Sigmoid colon (tissue), 7 donors: ENCODE results near the gene CLPSL2. TPM values are rescaled to one million over a fixed set of nuclear protein-coding genes. Genes with fewer than 3 reads are reported as not detected.
A peak's percentile ranks its signal among the peaks of the same experiment; 100 is the strongest.

ENCODE experiments used
- DNase-seq: peaks from one replicate; pipeline ENCODE4 v3.0.0-alpha.2; 2019
- H3K27ac ChIP-seq, 4 donors: fragments of 200-600 bp; sonication (generic); one replicate each; pipeline ENCODE4 v1.5.1; 2016 to 2019; ENCODE audit warnings: mild to moderate bottlenecking in 1 of 4
- H3K27me3 ChIP-seq, 3 donors: fragments of 200-600 bp; sonication (generic); one replicate each; pipeline ENCODE4 v1.5.1; 2019; ENCODE audit warnings: mild to moderate bottlenecking in 1 of 3
- H3K36me3 ChIP-seq, 4 donors: fragments of 200-600 bp; sonication (generic); one replicate each; pipeline ENCODE4 v1.5.1; 2016 to 2019
- H3K4me1 ChIP-seq, 4 donors: fragments of 200-600 bp; sonication (generic); one replicate each; pipeline ENCODE4 v1.5.1; 2017 to 2019
- H3K4me3 ChIP-seq, 4 donors: fragments of 200-600 bp; sonication (generic); one replicate each; pipeline ENCODE4 v1.5.1; 2017 to 2019; ENCODE audit warnings: mild to moderate bottlenecking in 2 of 4, moderate library complexity in 1 of 4
- H3K9me3 ChIP-seq, 4 donors: fragments of 200-600 bp in 3 of 4; sonication (generic) in 3 of 4; one replicate each; pipeline versions ENCODE4 v1.5.1 to v1.6.1; 2013 to 2019
- EP300 ChIP-seq, 4 donors: sonication (generic); formaldehyde crosslinking; IDR thresholded peaks; one replicate each; pipeline ENCODE4 v1.6.1; 2017; ENCODE audit warnings: antibody characterized with exemption in 4 of 4
- POLR2A ChIP-seq, 2 donors: fragments of 450-650 bp; IDR thresholded peaks; one replicate each; pipeline ENCODE4 v1.6.1; 2016; ENCODE audit warnings: antibody characterized with exemption in 2 of 2, mild to moderate bottlenecking in 2 of 2, moderate library complexity in 2 of 2
- POLR2AphosphoS5 ChIP-seq, 4 donors: sonication (generic); formaldehyde crosslinking; IDR thresholded peaks; one replicate each; pipeline ENCODE4 v1.6.1; 2017; ENCODE audit warnings: antibody characterized with exemption in 4 of 4
- whole genome bisulfite sequencing, 2 donors: extraction: QIAGEN DNeasy Blood & Tissue Kit; methylation state at CpG; one replicate each; pipeline ENCODE4 v1.1.7; 2013; 5-methylcytosine and 5-hydroxymethylcytosine counted together
- intact Hi-C: fragments of 100-400 bp; cut with DNase I; formaldehyde crosslinking; loops from one replicate; pipeline ENCODE4 v1.15.1; 2023
- polyA plus RNA-seq, 3 donors: library from polyadenylated mRNA; stranded (reverse); fragments of 200-250 nt; gene quantifications; one replicate each; pipeline ENCODE4 v1.2.3, GENCODE V29; 2013
- total RNA-seq, 4 donors: library from RNA; depleted of rRNA; stranded (reverse); fragments of >200 nt; gene quantifications; one replicate each; pipeline ENCODE4 v1.1.0, GENCODE V29; 2016
- TF ChIP-seq, protein P1 (sequence below), 4 experiments: fragments of 450-650 bp in 3 of 4; fragments of 200-600 bp in 1 of 4; IDR thresholded peaks; one replicate each; pipeline ENCODE4 v1.5.1; 2016 to 2019; ENCODE audit warnings: antibody characterized with exemption in 4 of 4, mild to moderate bottlenecking in 3 of 4, moderate library complexity in 2 of 4
- donor health status: healthy with polysubstance abuse.
- donor health status: Bipolar disorder and iron deficiency.
- donor health status: healthy.

CLPSL2 gene
- total and polyA plus RNA-seq, 7 donors = not detected

DNA sequence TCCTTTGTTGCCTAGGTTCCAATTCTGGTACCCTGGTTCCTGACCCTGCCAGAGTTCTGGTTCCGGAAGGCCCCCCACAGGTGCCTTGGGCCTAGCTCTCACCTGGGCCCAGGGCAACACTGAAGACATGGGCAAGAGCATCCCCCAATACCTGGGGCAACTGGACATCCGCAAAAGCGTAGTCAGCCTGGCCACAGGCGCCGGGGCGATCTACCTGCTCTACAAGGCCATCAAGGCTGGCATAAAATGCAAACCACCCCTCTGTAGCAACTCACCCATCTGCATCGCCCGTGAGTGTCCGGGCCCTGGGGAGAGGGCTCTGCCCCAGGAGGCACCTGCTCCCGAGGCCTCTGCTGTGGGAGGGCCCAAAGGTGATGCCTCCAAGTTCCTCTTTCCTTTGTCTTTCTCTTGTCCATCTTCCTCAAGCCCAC is 39.4 kb upstream of the CLPSL2 start, which contains the start of gene ARMC12:
ARMC12 (plus strand) TSS at position 51 of the 431 bp plus-strand sequence; CDS start at position 128, 77 bp downstream.
- no peaks in the 10 kb centered on the region for H3K27me3 ChIP-seq
- H3K9me3 ChIP-seq = no peaks in the 10 kb centered on the region
- intact Hi-C loops = loop anchor here (1.0 kb wide), 2 partner anchors 153 to 215 kb away; no protein-coding TSS in a partner anchor
- peaks cover 5 to 46% (median 37%) of the 10 kb centered on the region in 4 donors for H3K4me1 ChIP-seq
- DNase-seq = peak; percentile 70
- 91 to 93% methylated on average over 10 of the region's 10 CpGs for WGBS, 2 donors
- H3K27ac ChIP-seq = peak within 1 kb of the TSS in 2 of 4 donors; percentile 100
- TF ChIP-seq POLR2AphosphoS5 (IDR thresholded peaks at IDR 0.05) (no peak), EP300 (IDR thresholded peaks at IDR 0.05) (no peak), POLR2A (IDR thresholded peaks at IDR 0.05) (no peak)
- TF ChIP-seq, protein P1, sequence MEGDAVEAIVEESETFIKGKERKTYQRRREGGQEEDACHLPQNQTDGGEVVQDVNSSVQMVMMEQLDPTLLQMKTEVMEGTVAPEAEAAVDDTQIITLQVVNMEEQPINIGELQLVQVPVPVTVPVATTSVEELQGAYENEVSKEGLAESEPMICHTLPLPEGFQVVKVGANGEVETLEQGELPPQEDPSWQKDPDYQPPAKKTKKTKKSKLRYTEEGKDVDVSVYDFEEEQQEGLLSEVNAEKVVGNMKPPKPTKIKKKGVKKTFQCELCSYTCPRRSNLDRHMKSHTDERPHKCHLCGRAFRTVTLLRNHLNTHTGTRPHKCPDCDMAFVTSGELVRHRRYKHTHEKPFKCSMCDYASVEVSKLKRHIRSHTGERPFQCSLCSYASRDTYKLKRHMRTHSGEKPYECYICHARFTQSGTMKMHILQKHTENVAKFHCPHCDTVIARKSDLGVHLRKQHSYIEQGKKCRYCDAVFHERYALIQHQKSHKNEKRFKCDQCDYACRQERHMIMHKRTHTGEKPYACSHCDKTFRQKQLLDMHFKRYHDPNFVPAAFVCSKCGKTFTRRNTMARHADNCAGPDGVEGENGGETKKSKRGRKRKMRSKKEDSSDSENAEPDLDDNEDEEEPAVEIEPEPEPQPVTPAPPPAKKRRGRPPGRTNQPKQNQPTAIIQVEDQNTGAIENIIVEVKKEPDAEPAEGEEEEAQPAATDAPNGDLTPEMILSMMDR (IDR thresholded peaks at IDR 0.05) = no peak
- H3K36me3 ChIP-seq = no peaks in the 10 kb centered on the region
- no peak within 1 kb of the TSS for H3K4me3 ChIP-seq

DNA sequence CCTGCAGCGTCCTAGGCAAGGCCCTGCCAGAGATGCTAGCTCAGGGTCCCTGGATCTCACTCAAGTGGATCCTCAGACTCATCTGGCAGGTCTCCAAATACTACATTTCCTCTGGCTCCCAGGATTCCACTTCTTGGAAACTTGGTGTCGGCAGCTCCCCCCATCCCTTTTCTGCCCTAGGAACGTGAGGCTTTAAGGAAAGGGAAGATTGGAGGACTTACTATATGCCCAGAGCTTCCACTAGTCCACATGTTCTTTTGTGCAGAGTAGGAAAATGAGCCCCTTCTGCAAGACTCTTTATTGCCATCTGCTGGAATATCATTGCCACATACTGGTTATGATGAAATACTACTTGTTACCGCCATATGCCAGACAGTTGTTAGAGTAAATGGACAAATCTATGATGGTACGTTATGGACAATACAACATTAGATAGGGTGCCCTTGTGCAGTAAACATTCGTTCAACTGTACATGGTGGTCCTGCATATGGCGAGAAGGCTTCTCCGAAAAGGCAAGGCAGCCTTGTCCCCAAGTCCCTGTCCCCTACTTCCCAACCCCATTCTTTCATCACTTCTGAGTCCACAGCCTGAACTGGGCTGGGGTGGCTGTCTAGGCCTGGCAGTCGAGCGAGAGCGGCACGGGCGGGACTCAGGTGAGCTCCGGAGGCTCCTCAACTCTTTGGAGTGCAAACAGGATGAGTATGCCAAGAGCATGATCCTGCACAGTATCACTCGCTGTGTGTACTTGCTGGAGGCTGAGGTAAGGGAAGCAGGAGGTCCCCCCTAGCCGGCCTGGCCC is 38.8 kb upstream of the CLPSL2 start:
- Histone ChIP-seq H3K4me3 (no peak overlapping the region), H3K36me3 (no peaks in the 10 kb centered on the region), H3K9me3 (no peaks in the 10 kb centered on the region), H3K27ac (peak overlapping the region in 1 of 4 donors; percentile 19), H3K4me1 (peaks cover 3 to 40% (median 32%) of the 10 kb centered on the region in 4 donors), H3K27me3 (no peaks in the 10 kb centered on the region)
- 60 to 66% methylated on average over 16 of the region's 16 CpGs for WGBS, 2 donors
- intact Hi-C loops = loop anchor here (1.0 kb wide), 1 partner anchor 215 kb away; no protein-coding TSS in a partner anchor
- DNase-seq = no peak
- TF ChIP-seq EP300 (IDR thresholded peaks at IDR 0.05) = no peak
- TF ChIP-seq POLR2A (IDR thresholded peaks at IDR 0.05) = no peak
- TF ChIP-seq POLR2AphosphoS5 (IDR thresholded peaks at IDR 0.05) = peak in 2 of 4 donors; percentile 35 to 42
- TF ChIP-seq, protein P1 (IDR thresholded peaks at IDR 0.05) = peak; percentile 90 to 96 (median 95)

DNA sequence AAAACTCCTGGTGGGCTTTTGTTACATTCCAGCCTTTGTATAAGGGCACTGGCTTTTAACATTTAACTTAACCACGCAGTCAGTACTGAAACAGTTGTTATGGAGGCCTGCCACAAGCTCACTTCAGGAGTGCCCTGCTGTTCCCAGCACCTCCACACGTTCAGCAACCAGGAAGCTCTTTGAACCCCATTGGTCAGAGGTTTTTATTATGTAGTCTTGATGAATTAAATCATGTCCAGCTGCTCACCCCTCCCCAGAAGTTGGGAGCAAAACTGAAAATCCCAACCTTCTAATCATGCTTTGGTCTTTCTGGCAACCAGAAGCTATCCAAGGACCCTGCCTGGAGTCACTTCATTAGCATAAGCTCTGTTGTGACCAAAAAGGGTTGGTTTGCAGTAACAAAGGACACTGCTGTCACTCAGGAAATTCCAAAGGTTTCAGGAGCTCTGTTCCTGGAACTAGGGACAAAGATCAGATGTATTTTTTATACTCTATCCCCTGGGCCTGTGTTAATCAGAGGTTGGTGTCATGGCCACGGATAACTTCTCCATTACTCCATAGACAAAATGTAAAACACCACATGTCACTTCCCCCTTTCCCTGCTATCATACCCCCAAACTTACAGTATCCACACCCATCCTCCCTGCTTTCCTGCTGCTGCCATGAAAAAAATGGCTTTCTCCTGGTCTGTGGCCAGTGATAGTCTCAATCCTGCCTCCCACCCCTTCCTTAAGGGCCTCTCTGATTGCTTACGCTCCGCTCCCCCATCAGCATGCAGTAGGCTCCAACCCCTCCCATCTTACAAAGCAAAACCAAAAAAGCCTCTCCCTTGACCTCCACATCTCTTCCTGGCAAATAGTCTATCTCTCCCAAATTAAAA is 36.5 kb upstream of the CLPSL2 start:
- Histone ChIP-seq H3K27me3 (no peaks in the 10 kb centered on the region), H3K4me3 (no peak overlapping the region), H3K4me1 (peaks cover 0 to 18% (median 16%) of the 10 kb centered on the region in 4 donors), H3K9me3 (no peaks in the 10 kb centered on the region), H3K36me3 (no peaks in the 10 kb centered on the region), H3K27ac (no peak overlapping the region)
- intact Hi-C loops = no loop called here
- TF ChIP-seq EP300 (IDR thresholded peaks at IDR 0.05) (no peak), POLR2AphosphoS5 (IDR thresholded peaks at IDR 0.05) (no peak), POLR2A (IDR thresholded peaks at IDR 0.05) (no peak)
- TF ChIP-seq, protein P1 (IDR thresholded peaks at IDR 0.05) = no peak
- DNase-seq = no peak
- 53 to 72% methylated on average over 5 of the region's 5 CpGs for WGBS, 2 donors

DNA sequence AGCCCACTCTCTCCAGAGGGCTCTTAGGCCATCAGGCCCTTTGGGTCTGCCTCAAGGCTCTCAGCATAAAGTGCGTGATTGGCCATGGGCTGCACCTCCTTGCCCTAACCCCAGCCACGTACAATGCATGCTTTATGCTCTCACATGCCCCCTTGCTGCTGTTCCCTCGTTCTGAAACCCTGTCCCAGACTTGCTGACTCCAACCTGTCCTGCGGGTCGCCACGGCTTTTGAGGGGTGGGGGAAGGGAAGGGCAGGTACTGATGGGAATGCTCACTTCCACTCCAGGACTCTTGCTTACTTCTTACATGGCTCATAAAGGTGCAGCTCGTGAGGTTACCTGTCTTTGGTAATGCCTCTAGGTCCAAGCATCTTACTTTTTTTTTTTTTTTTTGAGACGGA is 33.6 kb upstream of the CLPSL2 start:
- Histone ChIP-seq H3K36me3 (no peaks in the 10 kb centered on the region), H3K4me1 (no peaks in the 10 kb centered on the region), H3K9me3 (no peaks in the 10 kb centered on the region), H3K27me3 (no peaks in the 10 kb centered on the region), H3K27ac (no peak overlapping the region), H3K4me3 (no peak overlapping the region)
- intact Hi-C loops = no loop called here
- TF ChIP-seq, protein P1 (IDR thresholded peaks at IDR 0.05) = no peak
- no peak for TF ChIP-seq POLR2AphosphoS5 (IDR thresholded peaks at IDR 0.05)
- TF ChIP-seq POLR2A (IDR thresholded peaks at IDR 0.05) = no peak
- TF ChIP-seq EP300 (IDR thresholded peaks at IDR 0.05) = no peak
- no peak for DNase-seq
- 68 to 69% methylated on average over 8 of the region's 8 CpGs for WGBS, 2 donors
